HG03342 (cell line): Measurements from ENCODE around the gene COG5.
A peak's percentile ranks its signal among the peaks of the same experiment; 100 is the strongest.

Experiments
- ATAC-seq: cut with Tn5 transposase; IDR thresholded peaks from one replicate; pipeline ENCODE4 v1.9.1; 2021; ENCODE audit warnings: mild to moderate bottlenecking, moderate library complexity; ENCODE audit not compliant: unreplicated experiment

COG5 gene

DNA sequence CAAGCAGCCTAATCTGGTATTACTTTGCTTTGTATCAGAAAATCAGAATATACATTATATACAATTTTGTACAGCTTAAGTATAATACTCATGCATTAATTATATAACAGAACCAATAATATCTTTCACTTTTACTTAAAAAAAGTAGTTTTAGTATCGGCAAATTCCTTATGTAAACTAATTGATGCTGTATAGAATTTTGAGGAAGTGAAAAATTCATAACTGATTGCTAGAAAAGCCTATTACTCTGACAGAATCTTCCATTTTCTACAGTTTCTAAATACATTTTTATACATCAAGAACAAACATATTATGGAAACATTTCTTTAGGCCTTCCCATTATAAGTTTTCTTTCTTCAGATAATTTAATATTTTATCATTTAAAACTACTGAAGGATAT, 217.8 kb downstream of the COG5 start:
- ATAC-seq, result no peak

DNA sequence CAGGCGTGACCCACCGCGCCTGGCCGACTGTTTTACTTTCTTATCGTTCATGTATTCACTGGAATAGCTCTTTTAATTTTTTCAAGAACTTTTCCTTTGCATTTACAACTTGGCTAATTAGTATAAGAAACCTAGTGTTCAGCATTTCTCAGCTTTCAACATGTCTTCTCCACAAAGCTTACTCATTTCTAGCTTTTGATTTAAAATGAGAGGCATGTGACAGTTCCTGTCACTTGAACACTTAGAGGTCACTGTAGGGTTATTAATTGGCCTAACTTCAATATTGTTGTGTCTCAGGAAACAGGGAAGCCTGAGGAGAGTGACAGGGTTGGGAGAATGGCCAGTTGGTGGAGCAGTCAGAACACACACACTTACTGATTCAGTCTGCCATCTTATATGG, 218.9 kb downstream of the COG5 start:
- ATAC-seq, result no peak

DNA sequence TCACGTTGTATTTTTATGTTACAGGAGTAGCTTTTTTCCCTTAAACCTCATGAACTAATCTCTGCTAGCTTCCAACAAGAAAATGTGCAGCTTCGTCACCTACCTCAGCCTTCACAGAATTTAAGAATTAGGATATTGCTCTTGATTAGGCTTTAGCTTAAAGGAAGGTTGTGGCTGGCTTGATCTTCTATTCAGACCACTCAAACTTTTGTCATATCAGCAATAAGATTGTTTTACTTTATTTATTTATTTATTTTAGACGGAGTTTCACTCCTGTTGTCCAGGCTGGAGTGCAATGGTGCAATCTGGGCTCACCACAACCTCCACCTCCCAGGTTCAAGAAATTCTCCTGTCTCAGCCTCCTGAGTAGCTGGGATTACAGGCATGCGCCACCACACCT, 219.4 kb downstream of the COG5 start:
- no peak for ATAC-seq

DNA sequence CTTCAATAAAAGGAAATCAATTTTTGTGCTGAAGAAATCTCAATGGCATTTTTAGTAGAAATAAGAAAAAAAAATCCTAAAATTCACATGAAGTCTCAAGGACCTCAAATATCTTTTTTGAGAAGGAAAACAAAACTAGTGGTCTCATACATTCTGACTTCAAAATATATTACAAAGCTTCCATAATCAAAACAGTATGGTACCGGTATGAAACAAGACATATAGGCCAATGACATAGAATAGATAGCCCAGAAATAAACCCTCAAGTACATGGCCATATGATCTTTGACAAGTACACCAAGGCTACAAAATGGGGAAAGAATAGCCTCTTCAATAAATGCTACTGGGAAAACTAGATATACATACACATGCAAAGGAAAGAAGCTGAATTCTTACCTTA, 225.6 kb downstream of the COG5 start:
- no peak for ATAC-seq

DNA sequence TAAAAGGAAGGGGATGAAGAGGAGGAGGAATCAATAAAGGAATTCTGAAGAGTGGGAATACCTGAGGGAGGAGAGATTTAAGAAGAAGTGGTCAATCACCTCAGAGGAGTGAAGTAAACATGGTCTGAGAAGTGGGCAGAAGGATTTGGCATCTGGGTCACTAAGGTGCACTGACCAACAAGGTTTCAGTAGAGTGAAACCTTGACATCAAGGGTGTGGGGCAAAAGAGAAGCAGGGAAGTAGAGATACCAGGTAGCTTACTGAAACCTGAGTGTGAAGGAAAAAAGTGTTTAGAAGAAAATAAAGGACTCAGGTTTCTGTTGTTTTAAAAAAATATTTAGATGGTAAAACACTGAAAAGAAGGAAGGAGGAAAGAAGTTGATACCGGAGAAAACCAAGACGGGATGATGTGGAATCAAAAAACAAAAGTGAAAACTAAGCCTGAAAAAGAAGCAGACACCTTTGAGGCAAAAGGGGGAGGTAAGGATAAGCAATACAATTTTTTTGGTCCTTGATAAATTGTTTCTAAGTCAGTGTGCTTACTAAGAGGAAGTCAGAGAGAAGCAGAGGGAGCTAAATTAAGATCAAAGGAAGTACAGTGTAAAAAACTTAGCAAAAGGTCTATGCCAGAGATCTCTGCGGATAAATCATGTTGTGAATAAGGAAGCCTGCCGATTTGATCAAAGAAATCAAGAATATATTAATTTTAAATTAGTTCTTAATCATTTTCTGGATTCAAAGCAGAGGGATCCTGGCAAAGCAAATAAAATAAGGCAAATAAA, 231.0 kb downstream of the COG5 start:
- ATAC-seq, result peak; percentile 82

DNA sequence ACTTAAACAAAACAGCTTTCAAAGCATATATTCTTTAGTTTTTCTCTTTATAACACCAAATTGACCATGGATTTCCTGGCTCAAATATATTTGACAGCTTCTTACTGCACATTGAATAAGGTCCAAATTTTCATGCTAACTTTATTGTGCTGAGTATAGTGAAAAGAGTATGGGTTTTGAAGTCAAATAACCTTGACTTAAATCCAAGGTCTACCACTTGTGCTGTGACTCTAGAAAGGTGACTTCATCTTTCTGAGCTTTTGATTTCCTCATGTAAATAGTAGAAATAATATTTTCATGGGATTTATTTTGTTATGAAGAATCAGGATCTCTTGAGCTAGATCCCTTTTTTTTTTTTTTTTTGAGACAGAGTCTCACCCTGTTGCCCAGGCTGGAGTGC, 233.2 kb downstream of the COG5 start:
- ATAC-seq, result no peak

DNA sequence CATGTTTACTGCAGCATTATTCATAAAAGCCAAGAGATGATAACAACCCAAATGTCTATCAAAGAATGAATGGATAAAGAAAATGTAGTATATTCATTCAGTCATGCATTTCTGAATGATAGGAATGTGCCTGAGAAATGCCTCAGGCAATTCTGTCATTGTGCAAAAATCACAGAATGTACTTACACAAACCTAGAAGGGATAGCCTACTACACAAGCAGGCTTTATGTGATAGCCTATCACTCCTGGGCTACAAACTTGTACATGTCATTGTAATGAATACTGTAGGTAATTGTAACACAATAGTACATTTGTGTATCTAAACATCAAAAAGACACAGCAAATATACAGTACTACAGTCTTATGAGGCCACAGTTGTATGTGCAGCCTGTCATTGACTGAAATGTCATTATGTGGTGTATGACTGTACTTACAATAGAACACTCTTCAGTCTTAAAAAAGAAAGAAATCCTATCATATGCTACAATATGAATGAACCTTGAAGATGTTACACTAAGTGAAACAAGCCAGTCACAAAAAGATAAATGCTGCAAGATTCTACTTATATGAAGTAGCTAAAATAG, 235.6 kb downstream of the COG5 start:
- no peak for ATAC-seq

DNA sequence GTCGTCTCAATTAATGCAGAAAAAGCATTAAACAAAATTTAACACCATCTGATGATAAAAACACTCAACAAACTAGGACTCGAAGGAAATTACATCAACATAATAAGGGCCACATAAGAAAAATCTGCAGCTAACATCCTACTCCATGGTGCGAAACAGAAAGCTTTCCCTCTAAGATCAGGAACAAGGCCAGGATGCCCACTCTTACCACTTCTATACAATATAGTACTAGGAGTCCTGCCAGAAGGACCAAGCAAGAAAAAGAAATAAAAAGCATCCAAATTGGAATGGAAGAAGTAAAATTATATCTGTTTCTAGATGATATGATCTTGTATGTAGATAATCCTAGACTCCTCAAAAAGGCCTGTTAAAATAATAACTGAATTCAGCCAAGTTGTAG, 237.7 kb downstream of the COG5 start:
- ATAC-seq, result no peak

DNA sequence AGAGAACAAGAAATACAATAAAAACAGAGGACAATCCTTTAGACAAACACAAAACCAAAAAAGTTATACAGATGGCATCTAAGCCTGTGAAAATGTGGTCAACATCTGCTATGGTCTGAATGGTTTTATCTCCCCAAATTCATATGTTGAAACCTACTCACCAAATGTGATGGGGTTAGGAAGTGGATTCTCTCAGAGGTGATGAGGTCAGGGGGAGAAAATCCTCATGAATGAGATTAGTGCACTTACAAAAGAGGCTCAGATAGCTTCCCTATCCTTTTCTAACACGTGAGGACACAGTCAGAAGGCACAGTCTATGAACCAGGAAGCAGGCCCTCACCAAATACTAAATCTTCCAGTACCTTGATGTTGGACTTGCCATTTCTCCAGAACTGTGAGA, 241.7 kb downstream of the COG5 start:
- ATAC-seq, result no peak

DNA sequence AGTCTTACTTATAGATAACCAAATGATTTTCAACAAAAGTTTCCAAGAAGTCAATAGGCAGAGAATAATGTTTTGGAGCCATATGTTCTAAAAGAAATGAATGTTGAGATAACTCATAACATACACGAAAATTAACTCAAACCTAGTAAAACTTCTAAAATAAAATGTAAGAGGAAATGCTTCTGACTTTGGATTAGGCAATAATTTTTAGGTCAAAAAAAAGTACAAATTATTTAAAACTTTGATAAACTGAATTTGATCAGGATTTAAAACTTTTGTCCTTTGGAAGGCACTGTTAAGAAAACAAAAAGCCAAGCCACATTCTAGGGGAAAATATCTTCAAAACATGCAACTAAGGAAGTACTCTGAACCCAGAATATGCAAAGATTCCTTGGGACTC, 242.1 kb downstream of the COG5 start:
- ATAC-seq, result no peak

DNA sequence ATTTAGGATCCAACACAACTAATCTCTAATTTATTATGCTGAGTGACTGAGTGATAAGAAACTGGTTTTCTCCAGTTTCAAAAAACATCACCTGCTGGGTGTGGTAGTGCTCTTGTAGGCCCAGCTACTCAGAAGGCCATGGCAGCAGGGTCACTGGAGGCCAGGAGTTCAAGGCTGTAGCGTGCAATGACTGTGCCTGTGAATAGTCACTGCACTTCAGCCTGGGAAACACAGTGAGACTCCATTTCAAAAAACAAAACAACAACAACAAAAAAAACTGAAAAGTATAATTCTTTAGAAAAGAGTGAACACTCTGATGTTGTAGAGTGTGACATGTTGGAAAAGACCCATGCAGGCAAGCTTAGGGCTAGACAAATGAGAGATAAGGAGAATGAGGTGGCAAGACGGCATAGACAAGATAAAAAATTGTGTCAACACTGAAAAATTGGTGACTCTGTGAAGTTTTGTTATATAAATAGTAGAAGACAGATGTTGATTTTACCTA, 243.9 kb downstream of the COG5 start:
- ATAC-seq, result no peak

DNA sequence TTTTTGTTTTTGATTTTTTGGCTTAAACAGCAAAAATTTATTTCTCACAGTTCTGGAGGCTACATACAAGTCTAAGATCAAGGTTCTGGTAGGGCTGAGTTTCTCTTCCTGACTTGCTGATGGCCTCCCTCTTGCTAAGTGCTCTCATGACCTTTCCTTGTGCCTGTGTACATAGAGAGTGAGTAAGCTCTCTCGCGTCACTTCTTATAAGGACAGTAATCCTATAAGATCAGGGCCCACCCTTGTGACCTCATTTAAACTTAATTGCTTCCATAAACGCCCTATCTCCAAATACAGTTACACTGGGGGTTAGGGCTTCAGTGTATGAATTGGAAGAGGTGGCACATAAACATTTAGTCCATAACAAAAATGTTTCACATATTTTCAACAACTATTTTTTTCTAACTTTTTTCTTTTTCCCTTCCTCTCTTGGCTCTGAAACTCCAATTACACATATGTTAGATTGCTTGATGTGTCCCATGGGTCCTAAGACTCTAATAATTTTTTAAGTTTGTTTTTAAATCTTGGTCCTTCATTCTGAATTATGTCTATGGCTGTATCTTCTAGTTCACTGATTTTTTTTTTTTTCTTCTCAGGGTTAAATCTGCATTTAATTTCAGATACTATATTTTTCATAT, 245.1 kb downstream of the COG5 start:
- no peak for ATAC-seq

DNA sequence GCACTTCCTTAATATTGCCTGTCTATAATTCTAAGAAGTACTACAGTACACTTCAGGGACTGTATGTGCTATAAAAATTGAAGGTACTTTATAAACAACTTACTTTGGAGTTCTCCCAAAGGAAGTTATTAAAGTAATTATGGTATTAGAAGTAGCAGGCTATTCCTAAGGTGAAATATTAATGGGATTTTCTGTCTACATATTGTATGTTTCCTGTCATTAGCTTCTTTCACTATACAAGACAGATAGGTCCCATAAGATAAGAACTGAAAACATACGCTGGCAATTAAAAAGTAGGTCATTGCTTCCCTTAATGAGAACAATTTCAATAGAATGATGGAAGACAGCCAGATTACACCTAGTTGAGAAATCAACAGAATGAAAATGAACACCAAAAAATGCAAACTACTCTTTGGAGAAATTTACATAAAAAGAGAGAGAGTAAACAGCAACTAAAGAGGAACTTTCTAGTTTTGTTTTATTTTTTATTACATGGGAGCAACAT, 248.0 kb downstream of the COG5 start:
- no peak for ATAC-seq

DNA sequence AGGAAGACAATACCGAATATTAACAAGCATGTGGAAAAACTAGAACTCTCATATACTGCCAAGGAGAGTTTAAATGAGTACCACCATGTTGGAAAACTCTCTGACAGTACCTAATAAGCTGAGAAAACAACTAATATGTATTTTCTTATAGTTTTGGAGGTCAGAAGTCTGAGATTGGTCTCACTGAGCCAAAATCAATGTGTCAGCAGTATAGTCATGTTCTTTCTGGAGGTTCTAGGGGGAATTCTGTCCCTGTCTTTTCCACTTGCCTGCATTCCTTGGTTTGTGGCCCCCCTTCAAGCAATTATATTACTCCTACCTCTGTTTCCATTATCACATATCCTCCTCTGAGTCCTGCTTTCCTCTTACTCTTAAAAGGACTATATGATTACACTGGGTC, 250.4 kb downstream of the COG5 start:
- ATAC-seq, result no peak

DNA sequence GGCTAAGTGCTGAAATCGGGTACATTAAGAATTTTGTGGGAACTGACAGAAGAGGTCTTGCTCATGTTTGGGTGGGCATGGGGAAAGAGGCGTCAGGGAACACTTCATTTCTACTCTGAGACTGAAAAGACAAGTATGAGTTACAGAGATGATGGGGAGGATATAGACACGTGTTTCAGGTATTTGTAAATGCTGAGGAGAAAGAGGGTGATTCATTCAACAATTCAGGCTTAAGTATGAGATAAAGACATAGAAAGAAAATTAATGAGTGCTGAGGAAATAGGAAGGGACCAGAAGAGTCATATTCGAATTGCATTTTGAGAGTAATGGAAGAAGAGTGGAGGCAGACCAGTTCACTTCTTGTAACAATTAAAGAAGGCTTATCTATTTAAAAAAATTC, 251.3 kb downstream of the COG5 start:
- ATAC-seq, result no peak

DNA sequence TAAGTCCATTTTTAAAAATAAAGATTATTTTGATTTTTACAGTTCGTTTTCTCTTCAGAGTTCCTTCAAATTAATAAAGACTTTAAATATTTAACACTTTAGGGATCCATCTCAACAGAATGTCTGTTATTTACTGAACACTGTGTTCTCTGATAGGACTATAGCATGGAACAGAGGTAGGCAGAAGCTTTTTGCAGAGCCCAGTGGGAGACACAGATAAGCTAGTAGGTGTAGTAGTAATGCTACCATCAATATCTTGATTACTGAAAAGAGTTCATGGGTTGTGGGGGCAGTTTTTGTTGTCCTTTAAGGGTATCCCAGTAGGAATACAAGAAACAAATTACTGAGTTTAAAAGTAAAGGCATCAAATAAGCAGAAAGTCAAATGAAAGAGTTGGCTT, 254.4 kb downstream of the COG5 start:
- ATAC-seq, result no peak

DNA sequence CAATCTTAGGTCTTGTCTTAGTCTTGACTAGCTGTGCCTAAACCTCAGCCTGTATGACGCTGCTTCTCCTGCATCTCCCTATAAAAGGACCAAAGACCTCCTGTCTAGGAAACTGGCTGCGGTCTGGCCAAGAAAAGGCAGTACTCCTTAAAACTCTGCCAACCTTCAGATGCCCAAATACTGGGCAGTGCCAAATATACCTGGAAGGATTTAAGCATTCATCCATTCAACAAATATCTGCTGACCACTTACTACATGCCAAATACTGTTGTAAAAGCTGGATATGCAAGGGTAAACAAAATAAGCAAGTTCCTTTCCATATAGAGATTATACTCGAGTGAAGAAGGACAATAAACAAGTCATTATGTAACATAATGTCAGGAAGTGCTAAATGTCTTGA, 259.1 kb downstream of the COG5 start:
- no peak for ATAC-seq

DNA sequence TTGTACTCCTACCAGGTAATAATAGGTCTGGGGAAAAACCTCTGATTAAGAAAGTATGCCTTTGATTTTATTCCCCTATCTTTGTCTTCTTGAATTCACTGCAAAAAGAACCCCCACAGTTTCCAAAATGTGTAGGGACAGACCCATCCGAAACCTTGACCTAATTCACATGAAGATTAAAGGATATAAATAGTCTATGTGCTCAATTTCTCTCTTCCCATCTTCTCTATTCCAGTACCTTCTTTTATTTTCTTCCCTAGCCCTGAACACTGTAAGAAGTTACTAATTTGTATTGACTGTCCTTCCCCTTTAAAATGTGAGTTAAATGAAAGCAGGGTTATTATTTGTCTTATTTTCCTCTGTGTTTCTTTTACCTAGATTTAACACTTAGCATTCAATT, 259.7 kb downstream of the COG5 start:
- ATAC-seq, result no peak

DNA sequence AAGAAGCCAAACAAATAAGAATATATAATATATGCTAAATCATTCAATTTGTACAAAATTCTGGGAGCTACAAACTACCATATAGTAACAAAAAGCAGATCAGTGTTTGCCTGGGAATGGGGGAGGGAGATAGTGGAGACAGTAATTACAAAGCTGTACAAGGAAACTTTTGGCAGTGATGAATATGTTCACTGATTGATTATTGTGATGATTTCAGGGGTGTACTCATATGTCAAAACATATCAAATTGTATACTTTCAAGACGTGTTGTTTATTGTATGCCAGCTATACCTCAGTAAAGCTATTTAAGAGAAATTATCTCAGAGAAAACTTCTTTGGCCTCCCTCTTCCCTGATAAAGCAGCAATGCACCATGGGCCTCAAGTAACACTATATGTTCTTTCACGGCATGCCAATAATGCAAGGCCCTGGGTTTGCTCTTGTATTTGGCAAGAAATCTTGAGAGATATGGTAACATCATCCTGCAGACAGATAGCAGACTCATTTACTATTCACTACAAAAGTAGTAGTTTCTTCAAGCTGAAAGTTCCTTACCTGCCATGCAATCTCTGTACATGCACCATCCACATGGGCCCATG, 261.4 kb downstream of the COG5 start:
- no peak for ATAC-seq

DNA sequence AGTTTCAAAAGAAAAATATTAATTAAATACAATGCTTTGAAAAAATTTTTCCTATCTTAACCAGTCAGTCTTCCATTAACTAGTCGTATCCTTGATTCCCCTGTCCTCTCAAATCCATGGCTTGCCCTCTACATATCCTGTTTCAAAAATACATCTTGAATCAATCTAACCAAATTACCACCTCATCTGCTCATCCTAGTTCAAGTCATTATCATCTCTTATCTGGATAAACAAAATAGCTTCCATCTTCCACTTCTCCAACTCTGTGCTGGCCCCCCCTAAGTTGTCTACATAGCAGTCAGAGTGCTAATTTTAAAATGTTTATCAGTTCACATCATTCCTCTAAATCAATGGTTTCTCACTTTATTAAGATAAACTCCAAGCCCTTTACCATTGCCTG, 269.5 kb downstream of the COG5 start:
- ATAC-seq, result no peak

DNA sequence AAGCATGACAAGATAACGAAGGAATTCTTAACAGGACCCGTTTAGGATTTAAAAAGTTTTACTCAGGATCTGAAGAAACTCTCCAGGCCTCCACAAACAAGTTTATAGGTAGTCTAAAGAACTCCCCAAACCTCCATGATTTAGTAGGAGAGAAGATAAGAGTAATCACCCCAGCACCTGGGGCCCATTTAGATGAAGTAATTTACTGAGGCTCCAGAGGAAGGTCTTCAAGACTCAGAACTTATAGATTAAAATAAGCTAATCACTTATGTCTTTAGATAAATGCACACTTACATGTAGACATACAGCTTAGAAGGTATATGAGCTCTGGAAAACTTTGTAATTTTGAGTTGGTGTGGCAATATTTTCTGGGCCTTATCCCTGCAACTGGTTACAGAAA, 271.1 kb downstream of the COG5 start:
- no peak for ATAC-seq

DNA sequence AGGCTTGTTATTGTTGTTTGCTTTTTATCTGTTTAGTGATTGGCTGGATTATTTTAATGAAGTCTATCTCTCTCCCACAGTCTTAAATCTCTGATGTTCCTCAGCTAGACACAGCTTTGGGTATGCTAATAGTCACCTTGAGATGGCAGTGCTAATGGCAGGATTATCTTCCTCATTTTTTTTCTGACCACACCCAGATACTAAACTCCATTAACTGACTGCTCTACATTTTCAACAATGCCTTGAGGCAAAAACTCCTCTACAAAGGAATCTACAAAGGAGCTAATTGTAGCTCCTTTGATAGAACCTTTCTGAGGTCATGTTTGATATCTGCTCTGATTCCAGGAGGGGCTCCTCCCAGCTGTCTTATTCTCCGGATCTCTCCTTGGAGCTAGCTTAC, 272.3 kb downstream of the COG5 start:
- ATAC-seq, result no peak
